HG02884 (cell line): ENCODE data around the gene METTL2B.
A peak's percentile ranks its signal among the peaks of the same experiment; 100 is the strongest.
"Not testable (repeated sequence)": the region's sequence is repeated elsewhere in the genome, so short reads cannot be mapped to it uniquely, and the experiment has no call there.

Source experiments
- ATAC-seq: cut with Tn5 transposase; IDR thresholded peaks from one replicate; pipeline ENCODE4 v1.9.1; 2021; ENCODE audit warnings: mild to moderate bottlenecking, moderate library complexity; ENCODE audit not compliant: unreplicated experiment

Gene METTL2B

GRCh38 chr7:128454808-128455542 is 21.6 kb upstream of the METTL2B start:
- ATAC-seq, result no peak

GRCh38 chr7:128455543-128456254 is 20.8 kb upstream of the METTL2B start, which contains the start of gene HILPDA:
Gene HILPDA, plus strand, starts transcription at chr7:128455878. Its CDS starts 1,391 bp downstream, at chr7:128457269.
- peak; percentile 72 for ATAC-seq

GRCh38 chr7:128456255-128456725 is 20.3 kb upstream of the METTL2B start:
- ATAC-seq, result peak; percentile 17

GRCh38 chr7:128457385-128457784 is 19.2 kb upstream of the METTL2B start:
- not testable (repeated sequence) for ATAC-seq

GRCh38 chr7:128458956-128459355 is 17.6 kb upstream of the METTL2B start:
- ATAC-seq, result peak; percentile 31

GRCh38 chr7:128459394-128459878 is 17.1 kb upstream of the METTL2B start:
- ATAC-seq, result peak; percentile 38

GRCh38 chr7:128462460-128462859 is 14.1 kb upstream of the METTL2B start:
- ATAC-seq, result no peak

- not testable (repeated sequence) for ATAC-seq
Measured at GRCh38 chr7:128463345-128463744, 13.2 kb upstream of the METTL2B start.

GRCh38 chr7:128463933-128464332 is 12.6 kb upstream of the METTL2B start:
- ATAC-seq, result not testable (repeated sequence)

- ATAC-seq, result not testable (repeated sequence)
Measured at GRCh38 chr7:128466871-128467270, 9.7 kb upstream of the METTL2B start.

- not testable (repeated sequence) for ATAC-seq
Measured at GRCh38 chr7:128477336-128477690, 765 bp downstream of the METTL2B start.

GRCh38 chr7:128479082-128479481 is 2.5 kb downstream of the METTL2B start:
- ATAC-seq, result not testable (repeated sequence)

GRCh38 chr7:128488134-128488533 is 11.6 kb downstream of the METTL2B start:
- ATAC-seq, result not testable (repeated sequence)

GRCh38 chr7:128497405-128497804 is 20.9 kb downstream of the METTL2B start:
- ATAC-seq, result no peak

- ATAC-seq, result not testable (repeated sequence)
Measured at GRCh38 chr7:128505416-128505815, 28.9 kb downstream of the METTL2B start.

- ATAC-seq, result not testable (repeated sequence)
Measured at GRCh38 chr7:128506819-128507218, 30.3 kb downstream of the METTL2B start.

GRCh38 chr7:128507321-128507993 is 30.9 kb downstream of the METTL2B start:
- ATAC-seq, result not testable (repeated sequence)

GRCh38 chr7:128511692-128512091 is 35.1 kb downstream of the METTL2B start:
- not testable (repeated sequence) for ATAC-seq

- ATAC-seq, result not testable (repeated sequence)
Measured at GRCh38 chr7:128515232-128515631, 38.7 kb downstream of the METTL2B start.

GRCh38 chr7:128517023-128517422 is 40.5 kb downstream of the METTL2B start:
- ATAC-seq, result not testable (repeated sequence)
